ENCODE results near the gene MS4A6E. TPM values are rescaled to one million over a fixed set of nuclear protein-coding genes. Genes with fewer than 3 reads are reported as not detected.
"Not testable (repeated sequence)": the region's sequence is repeated elsewhere in the genome, so short reads cannot be mapped to it uniquely, and the experiment has no call there.

MS4A6E gene
- total and polyA plus RNA-seq, 7 experiments from 2014 or later: not detected

GRCh38 chr11:60362241-60362640, 35.2 kb downstream of the MS4A6E start:
- Mint-ChIP-seq H3K4me3 (no peak overlapping the region), H3K9me3 (no peaks in the 10 kb centered on the region), H3K27ac (no peak overlapping the region), H3K27me3 (peaks cover 11 to 30% (median 27%) of the 10 kb centered on the region in 5 donors), H3K4me1 (peaks cover 0 to 4% (median 0%) of the 10 kb centered on the region in 7 donors), H3K36me3 (no peaks in the 10 kb centered on the region)
- ATAC-seq: no peak
- no peak for DNase-seq
- POLR2A ChIA-PET: no interaction called here
- no peaks in the 10 kb centered on the region for H3K4me1 ChIP-seq (ENCODE audit: control insufficient read depth in 2 of 2, insufficient read depth in 2 of 2, low read length in 2 of 2)
- H3K27me3 ChIP-seq (ENCODE audit: control insufficient read depth in 2 of 2, insufficient read depth in 2 of 2, low read length in 2 of 2): no peaks in the 10 kb centered on the region
- intact Hi-C loops (cut with micrococcal nuclease): loop anchor here (5.0 kb wide), 2 partner anchors 270 to 395 kb away; partner anchors contain the start of gene MS4A15 (in 1 of the 2)
- H3K4me3 ChIP-seq (ENCODE audit: low read length): no peak overlapping the region
- H3K9me3 ChIP-seq (ENCODE audit: control insufficient read depth in 2 of 3, low read length in 3 of 3): no peaks in the 10 kb centered on the region
- H3K27ac ChIP-seq (ENCODE audit: low read depth, low read length): no peak overlapping the region
- CTCF ChIA-PET: no interaction called here
- no peaks in the 10 kb centered on the region for H3K36me3 ChIP-seq (ENCODE audit: control insufficient read depth in 2 of 3, insufficient read depth in 3 of 3, low read length in 3 of 3)

DNA sequence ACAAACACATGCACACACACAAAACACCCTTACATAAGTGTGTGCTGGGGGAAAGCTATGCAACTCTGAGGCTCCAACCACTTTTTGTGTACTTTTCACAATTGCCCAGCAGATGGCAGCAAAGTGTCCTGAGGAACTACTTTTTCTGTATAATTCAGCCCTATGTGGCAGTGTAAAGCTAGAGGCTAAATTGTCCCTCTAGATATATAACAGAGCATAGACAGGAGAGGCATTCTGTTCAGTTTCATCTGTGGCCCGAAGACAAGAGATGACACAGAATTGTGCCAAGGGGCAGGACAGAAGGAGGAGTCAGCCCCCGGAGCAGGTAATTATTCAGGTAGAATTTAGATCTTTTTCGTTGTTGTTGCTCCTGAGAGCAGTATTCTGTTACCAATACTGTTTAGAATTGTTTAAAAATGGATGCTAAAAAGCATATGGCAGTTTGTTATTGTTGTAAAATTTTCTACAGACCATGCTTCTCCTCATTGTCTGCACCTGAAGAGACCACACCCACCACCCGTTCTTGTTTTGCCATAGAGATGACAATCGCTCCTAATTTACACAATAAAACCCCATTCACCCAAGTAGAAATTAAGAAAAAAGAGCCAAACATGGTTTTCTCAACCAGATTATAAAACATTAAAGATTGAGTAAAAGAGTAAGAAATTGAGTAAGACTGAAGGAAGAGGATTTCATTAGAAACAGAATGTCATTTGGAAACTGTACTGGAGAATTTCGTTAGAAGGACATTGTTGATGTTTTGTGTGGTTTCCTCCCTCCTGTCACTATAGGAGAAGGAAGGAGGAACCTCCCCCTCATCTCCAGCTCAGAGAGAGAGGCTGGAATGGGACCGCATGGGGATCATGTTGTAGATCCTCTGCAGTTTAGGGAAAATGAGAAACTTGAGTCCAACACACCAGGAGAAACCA, 36.8 kb downstream of the MS4A6E start:
- Histone ChIP-seq H3K4me3 (ENCODE audit: low read length) (no peak overlapping the region), H3K9me3 (ENCODE audit: control insufficient read depth in 2 of 3, low read length in 3 of 3) (no peaks in the 10 kb centered on the region), H3K4me1 (ENCODE audit: control insufficient read depth in 2 of 2, insufficient read depth in 2 of 2, low read length in 2 of 2) (no peaks in the 10 kb centered on the region), H3K36me3 (ENCODE audit: control insufficient read depth in 2 of 3, insufficient read depth in 3 of 3, low read length in 3 of 3) (no peaks in the 10 kb centered on the region), H3K27ac (ENCODE audit: low read depth, low read length) (no peak overlapping the region), H3K27me3 (ENCODE audit: control insufficient read depth in 2 of 2, insufficient read depth in 2 of 2, low read length in 2 of 2) (no peaks in the 10 kb centered on the region)
- H3K27ac Mint-ChIP-seq: no peak overlapping the region
- DNase-seq (peak in 8 of 9 donors; percentile 3 to 54 (median 41)), ATAC-seq (peak; percentile 85)
- H3K4me3 Mint-ChIP-seq: peak overlapping the region in 1 of 10 donors; percentile 4
- H3K4me1 Mint-ChIP-seq: no peaks in the 10 kb centered on the region
- ChIA-PET CTCF (interaction anchor here (0.6 to 1.5 kb wide), 4 partner anchors 34 to 255 kb away, joined by 3 to 4 read pairs (median 4); no protein-coding TSS in a partner anchor), POLR2A (no interaction called here)
- H3K36me3 Mint-ChIP-seq: no peaks in the 10 kb centered on the region
- peaks cover 8 to 30% (median 23%) of the 10 kb centered on the region in 5 donors for H3K27me3 Mint-ChIP-seq
- no peaks in the 10 kb centered on the region for H3K9me3 Mint-ChIP-seq
- intact Hi-C loops (cut with micrococcal nuclease): loop anchor here (1.0 to 5.0 kb wide), 4 partner anchors 122 to 393 kb away; partner anchors contain the start of gene MS4A15 (in 1 of the 2)

- intact Hi-C loops (cut with micrococcal nuclease); ATAC-seq; CTCF ChIA-PET: not testable (repeated sequence)
Measured at GRCh38 chr11:60366262-60366904, 39.3 kb downstream of the MS4A6E start.

GRCh38 chr11:60367009-60367408, 40.0 kb downstream of the MS4A6E start:
- Histone ChIP-seq H3K27me3 (ENCODE audit: control insufficient read depth in 2 of 2, insufficient read depth in 2 of 2, low read length in 2 of 2) (no peaks in the 10 kb centered on the region), H3K36me3 (ENCODE audit: control insufficient read depth in 2 of 3, insufficient read depth in 3 of 3, low read length in 3 of 3) (no peaks in the 10 kb centered on the region), H3K27ac (ENCODE audit: low read depth, low read length) (no peak overlapping the region), H3K4me1 (ENCODE audit: control insufficient read depth in 2 of 2, insufficient read depth in 2 of 2, low read length in 2 of 2) (no peaks in the 10 kb centered on the region), H3K4me3 (ENCODE audit: low read length) (no peak overlapping the region), H3K9me3 (ENCODE audit: control insufficient read depth in 2 of 3, low read length in 3 of 3) (no peaks in the 10 kb centered on the region)
- peak; percentile 37 for ATAC-seq
- intact Hi-C loops (cut with micrococcal nuclease): no loop called here
- POLR2A ChIA-PET: no interaction called here
- H3K27me3 Mint-ChIP-seq: peaks cover 8 to 36% (median 23%) of the 10 kb centered on the region in 5 donors
- H3K4me3 Mint-ChIP-seq: no peak overlapping the region
- H3K27ac Mint-ChIP-seq: no peak overlapping the region
- CTCF ChIA-PET: no interaction called here
- H3K36me3 Mint-ChIP-seq: no peaks in the 10 kb centered on the region
- H3K9me3 Mint-ChIP-seq: no peaks in the 10 kb centered on the region
- H3K4me1 Mint-ChIP-seq: no peaks in the 10 kb centered on the region
- no peak for DNase-seq

More at GRCh38 chr11:60366262-60366904, 39.3 kb downstream of the MS4A6E start:
- H3K4me3 Mint-ChIP-seq; H3K27ac Mint-ChIP-seq; H3K36me3 Mint-ChIP-seq; H3K9me3 Mint-ChIP-seq; H3K4me1 Mint-ChIP-seq; H3K27ac ChIP-seq (ENCODE audit: low read depth, low read length); POLR2A ChIA-PET; H3K36me3 ChIP-seq (ENCODE audit: control insufficient read depth in 2 of 3, insufficient read depth in 3 of 3, low read length in 3 of 3); H3K4me3 ChIP-seq (ENCODE audit: low read length); DNase-seq; H3K9me3 ChIP-seq (ENCODE audit: control insufficient read depth in 2 of 3, low read length in 3 of 3); H3K4me1 ChIP-seq (ENCODE audit: control insufficient read depth in 2 of 2, insufficient read depth in 2 of 2, low read length in 2 of 2); H3K27me3 ChIP-seq (ENCODE audit: control insufficient read depth in 2 of 2, insufficient read depth in 2 of 2, low read length in 2 of 2): not testable (repeated sequence)
- H3K27me3 Mint-ChIP-seq: peaks cover 6 to 33% (median 26%) of the 10 kb centered on the region in 5 donors

DNA sequence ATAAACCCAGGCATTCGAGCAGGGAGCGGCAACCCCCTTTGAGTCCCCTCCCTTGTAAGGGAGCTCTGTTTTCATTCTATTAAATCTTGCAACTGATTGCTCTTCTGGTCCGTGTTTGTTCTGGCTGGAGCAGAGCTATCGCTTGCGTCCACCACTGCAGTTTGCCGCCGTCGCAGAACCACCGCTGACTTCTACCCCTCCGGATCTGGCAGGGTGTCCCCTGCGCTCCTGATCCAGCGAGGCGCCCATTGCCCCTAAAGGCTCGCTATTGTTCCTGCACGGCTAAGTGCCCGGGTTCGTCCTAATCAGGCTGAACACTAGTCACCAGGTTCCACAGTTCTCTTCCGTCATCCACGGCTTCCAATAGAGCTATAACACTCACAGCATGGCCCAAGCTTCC, 40.8 kb downstream of the MS4A6E start:
- CTCF ChIA-PET: no interaction called here
- ATAC-seq: no peak
- H3K4me3 ChIP-seq (ENCODE audit: low read length): no peak overlapping the region
- H3K27ac Mint-ChIP-seq: no peak overlapping the region
- no peaks in the 10 kb centered on the region for H3K36me3 Mint-ChIP-seq
- H3K9me3 Mint-ChIP-seq: no peaks in the 10 kb centered on the region
- no peaks in the 10 kb centered on the region for H3K27me3 ChIP-seq (ENCODE audit: control insufficient read depth in 2 of 2, insufficient read depth in 2 of 2, low read length in 2 of 2)
- no peaks in the 10 kb centered on the region for H3K9me3 ChIP-seq (ENCODE audit: control insufficient read depth in 2 of 3, low read length in 3 of 3)
- no peak overlapping the region for H3K4me3 Mint-ChIP-seq
- peaks cover 8 to 38% (median 23%) of the 10 kb centered on the region in 5 donors for H3K27me3 Mint-ChIP-seq
- H3K27ac ChIP-seq (ENCODE audit: low read depth, low read length): no peak overlapping the region
- no peaks in the 10 kb centered on the region for H3K4me1 Mint-ChIP-seq
- no peaks in the 10 kb centered on the region for H3K4me1 ChIP-seq (ENCODE audit: control insufficient read depth in 2 of 2, insufficient read depth in 2 of 2, low read length in 2 of 2)
- no peak for DNase-seq
- intact Hi-C loops (cut with micrococcal nuclease): no loop called here
- no peaks in the 10 kb centered on the region for H3K36me3 ChIP-seq (ENCODE audit: control insufficient read depth in 2 of 3, insufficient read depth in 3 of 3, low read length in 3 of 3)
- POLR2A ChIA-PET: no interaction called here

DNA sequence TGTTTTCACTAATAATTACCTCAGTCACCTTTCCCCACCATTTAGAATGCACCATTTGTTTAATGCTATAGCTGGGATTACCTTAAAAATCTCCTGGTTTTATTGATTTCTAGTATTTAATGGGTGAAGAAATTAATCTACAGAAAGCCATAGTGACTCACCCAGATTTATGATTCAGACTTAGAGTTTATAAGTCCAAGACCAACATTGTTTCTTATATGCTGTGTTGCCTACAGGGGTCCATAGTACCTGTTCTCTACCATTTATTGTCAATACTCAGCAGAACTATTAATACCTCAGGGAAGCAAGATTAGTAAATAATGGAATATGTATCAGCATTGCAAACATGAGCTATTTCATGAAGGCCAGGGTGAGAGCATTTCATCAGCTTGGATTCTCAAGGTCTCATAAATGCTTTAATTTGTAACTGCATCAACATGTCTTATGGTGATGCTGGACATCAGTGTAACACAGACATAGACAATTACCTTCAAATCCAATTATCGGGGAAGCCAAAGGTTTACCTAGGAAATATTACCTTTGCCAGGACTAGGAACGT, 43.3 kb downstream of the MS4A6E start:
- Histone ChIP-seq H3K4me1 (ENCODE audit: control insufficient read depth in 2 of 2, insufficient read depth in 2 of 2, low read length in 2 of 2) (no peaks in the 10 kb centered on the region), H3K4me3 (ENCODE audit: low read length) (no peak overlapping the region), H3K9me3 (ENCODE audit: control insufficient read depth in 2 of 3, low read length in 3 of 3) (no peaks in the 10 kb centered on the region), H3K27me3 (ENCODE audit: control insufficient read depth in 2 of 2, insufficient read depth in 2 of 2, low read length in 2 of 2) (no peaks in the 10 kb centered on the region), H3K27ac (ENCODE audit: low read depth, low read length) (no peak overlapping the region), H3K36me3 (ENCODE audit: control insufficient read depth in 2 of 3, insufficient read depth in 3 of 3, low read length in 3 of 3) (no peaks in the 10 kb centered on the region)
- H3K4me1 Mint-ChIP-seq: no peaks in the 10 kb centered on the region
- ATAC-seq: no peak
- no peaks in the 10 kb centered on the region for H3K9me3 Mint-ChIP-seq
- H3K36me3 Mint-ChIP-seq: no peaks in the 10 kb centered on the region
- ChIA-PET POLR2A (no interaction called here), CTCF (no interaction called here)
- no peak overlapping the region for H3K4me3 Mint-ChIP-seq
- DNase-seq: no peak
- intact Hi-C loops (cut with micrococcal nuclease): no loop called here
- no peak overlapping the region for H3K27ac Mint-ChIP-seq
- peaks cover 0 to 31% (median 13%) of the 10 kb centered on the region in 5 donors for H3K27me3 Mint-ChIP-seq

All from naive thymus-derived CD4-positive, alpha-beta T cell (primary cell).